PC-9 (cell line): ENCODE results near the gene OR1Q1.

Experiments used
- CTCF ChIP-seq: fragments of 200-600 bp; sonication (generic); conservative IDR thresholded peaks from 2 replicates; pipeline ENCODE4 v1.6.1; 2017; ENCODE audit warnings: mixed run types, antibody characterized with exemption, mild to moderate bottlenecking, moderate library complexity
- EZH2 ChIP-seq: fragments of 200-600 bp; sonication (generic); IDR thresholded peaks from 2 replicates; pipeline ENCODE4 v1.8.0; 2017; ENCODE audit warnings: antibody characterized with exemption, low read depth

GRCh38 chr9:122657527-122657926 lies 43.0 kb downstream of the OR1Q1 start, which contains the start of gene OR1B1:
- TF ChIP-seq CTCF (no peak), EZH2 (no peak)
